Keratinocyte (primary cell): ENCODE results near the gene KIF22. TPM values are rescaled to one million over a fixed set of nuclear protein-coding genes. Genes with fewer than 3 reads are reported as not detected.

Experiments
- DNase-seq: peaks from one replicate; pipeline ENCODE4 v3.0.0-alpha.2; 2011; ENCODE audit warnings: low read depth, missing footprints, low spot score
- FAIRE-seq: peaks from 2 replicates; lab custom pipeline; 2011; peaks lifted over from hg19 to GRCh38; lab: Jason Lieb, UNC
- H2AFZ ChIP-seq: 2 replicates; pipeline ENCODE4 v1.6.0; 2012; ENCODE audit warnings: low read length, control low read depth, inconsistent platforms; ENCODE audit not compliant: control insufficient read depth
- H3K27ac ChIP-seq: 2 replicates; pipeline ENCODE4 v1.5.1; 2011; ENCODE audit warnings: low read length; ENCODE audit not compliant: control insufficient read depth, insufficient read depth
- H3K27me3 ChIP-seq: 3 replicates; pipeline ENCODE4 v1.6.0; 2011; ENCODE audit warnings: low read length; ENCODE audit not compliant: control insufficient read depth, insufficient read depth; ENCODE audit errors: extremely low read depth
- H3K36me3 ChIP-seq, 2 experiments: 2 replicates in 1 of 2; 3 replicates in 1 of 2; pipeline ENCODE4 v1.5.1; 2011; ENCODE audit warnings: low read length in 2 of 2, mild to moderate bottlenecking in 1 of 2; ENCODE audit not compliant: control insufficient read depth in 2 of 2, insufficient read depth in 2 of 2; ENCODE audit errors: extremely low read depth in 1 of 2
- H3K4me1 ChIP-seq: 3 replicates; pipeline ENCODE4 v1.5.1; 2011; ENCODE audit warnings: low read length; ENCODE audit not compliant: control insufficient read depth, insufficient read depth; ENCODE audit errors: extremely low read depth
- H3K4me2 ChIP-seq: 3 replicates; pipeline ENCODE4 v1.6.0; 2011; ENCODE audit warnings: low read depth, low read length; ENCODE audit not compliant: control insufficient read depth, insufficient read depth; ENCODE audit errors: extremely low read depth
- H3K4me3 ChIP-seq, 3 experiments: fragments of 200-600 bp in 1 of 3; sonication (generic) in 1 of 3; 2 replicates in 2 of 3; 3 replicates in 1 of 3; pipeline ENCODE4 v1.5.1; 2011 to 2016; ENCODE audit warnings: low read length in 3 of 3, mild to moderate bottlenecking in 3 of 3, control low read depth in 2 of 3, inconsistent platforms in 1 of 3, low read depth in 1 of 3, mixed read lengths in 1 of 3, mixed run types in 1 of 3, moderate library complexity in 1 of 3; ENCODE audit not compliant: control insufficient read depth in 2 of 3, insufficient read depth in 2 of 3; ENCODE audit errors: extremely low read depth in 1 of 3
- H3K79me2 ChIP-seq: 2 replicates; pipeline ENCODE4 v1.6.0; 2012; ENCODE audit warnings: low read length; ENCODE audit not compliant: control insufficient read depth, insufficient read depth
- H3K9ac ChIP-seq: 3 replicates; pipeline ENCODE4 v1.6.0; 2011; ENCODE audit warnings: low read length; ENCODE audit not compliant: control insufficient read depth, insufficient read depth; ENCODE audit errors: extremely low read depth
- H3K9me1 ChIP-seq: 3 replicates; pipeline ENCODE4 v1.6.0; 2011; ENCODE audit warnings: low read length; ENCODE audit not compliant: control insufficient read depth, insufficient read depth; ENCODE audit errors: extremely low read depth
- H3K9me3 ChIP-seq: 2 replicates; pipeline ENCODE4 v1.5.1; 2012; ENCODE audit warnings: low read depth, low read length; ENCODE audit not compliant: control insufficient read depth
- H4K20me1 ChIP-seq: 3 replicates; pipeline ENCODE4 v1.6.0; 2011; ENCODE audit warnings: low read length; ENCODE audit not compliant: control insufficient read depth, insufficient read depth; ENCODE audit errors: extremely low read depth
- EZH2 ChIP-seq: IDR thresholded peaks from one replicate; pipeline ENCODE4 v1.6.1; 2012; ENCODE audit warnings: inconsistent platforms, mild to moderate bottlenecking, low read length, moderate library complexity
- dilution Hi-C: fragments of 300-500 bp; cut with MboI; formaldehyde crosslinking; loops from one replicate; pipeline ENCODE4 v1.7.0; 2020; ENCODE audit warnings: low sequenced_read_pairs; ENCODE audit not compliant: extremely low pct_ligation_motif_present
- polyA plus RNA-seq, 5 experiments: library from polyadenylated mRNA; depleted of rRNA in 3 of 5; stranded (reverse) in 3 of 5; stranded (forward) in 1 of 5; unstranded in 1 of 5; fragments of >200 nt; gene quantifications; 1 replicate in 1 of 5; 2 replicates in 3 of 5; 3 replicates in 1 of 5; pipeline versions ENCODE4 v1.2.1 to v1.2.3, GENCODE V29; 2011 to 2012; ENCODE audit warnings: missing spikeins in 2 of 5, low read depth in 1 of 5, low replicate concordance in 1 of 5
- TF ChIP-seq, protein P1 (sequence below), 3 experiments: IDR thresholded peaks in 1 of 3; conservative IDR thresholded peaks in 1 of 3; optimal IDR thresholded peaks in 1 of 3; 2 replicates in 2 of 3; 3 replicates in 1 of 3; pipeline versions ENCODE3 to v1.5.1; 2011; ENCODE audit warnings: low read length in 3 of 3, mild to moderate bottlenecking in 3 of 3, moderate library complexity in 2 of 3, control low read depth in 1 of 3, inconsistent platforms in 1 of 3; ENCODE audit not compliant: insufficient read depth in 2 of 3; ENCODE audit errors: extremely low read depth in 1 of 3

Gene KIF22
- polyA plus RNA-seq, 1 donor (not counting 4 experiments of a cell fraction or from before 2014, with no cell fraction given): 43.7 TPM

GRCh38 chr16:29814592-29814991, 24.0 kb downstream of the KIF22 start:
- Histone ChIP-seq H3K36me3 (peaks cover 3 to 7% of the 10 kb centered on the region in 2 experiments), H3K4me2 (peak overlapping the region; percentile 84), H3K79me2 (peaks cover 18% of the 10 kb centered on the region), H3K9me3 (no peaks in the 10 kb centered on the region), H3K9me1 (peaks cover 2% of the 10 kb centered on the region), H3K9ac (no peak overlapping the region), H2AFZ (no peak overlapping the region), H4K20me1 (no peaks in the 10 kb centered on the region), H3K27ac (no peak overlapping the region), H3K27me3 (peaks cover 15% of the 10 kb centered on the region), H3K4me3 (no peak overlapping the region), H3K4me1 (peaks cover 37% of the 10 kb centered on the region)
- FAIRE-seq (no peak), DNase-seq (no peak)
- no peak for TF ChIP-seq EZH2
- TF ChIP-seq, protein P1, sequence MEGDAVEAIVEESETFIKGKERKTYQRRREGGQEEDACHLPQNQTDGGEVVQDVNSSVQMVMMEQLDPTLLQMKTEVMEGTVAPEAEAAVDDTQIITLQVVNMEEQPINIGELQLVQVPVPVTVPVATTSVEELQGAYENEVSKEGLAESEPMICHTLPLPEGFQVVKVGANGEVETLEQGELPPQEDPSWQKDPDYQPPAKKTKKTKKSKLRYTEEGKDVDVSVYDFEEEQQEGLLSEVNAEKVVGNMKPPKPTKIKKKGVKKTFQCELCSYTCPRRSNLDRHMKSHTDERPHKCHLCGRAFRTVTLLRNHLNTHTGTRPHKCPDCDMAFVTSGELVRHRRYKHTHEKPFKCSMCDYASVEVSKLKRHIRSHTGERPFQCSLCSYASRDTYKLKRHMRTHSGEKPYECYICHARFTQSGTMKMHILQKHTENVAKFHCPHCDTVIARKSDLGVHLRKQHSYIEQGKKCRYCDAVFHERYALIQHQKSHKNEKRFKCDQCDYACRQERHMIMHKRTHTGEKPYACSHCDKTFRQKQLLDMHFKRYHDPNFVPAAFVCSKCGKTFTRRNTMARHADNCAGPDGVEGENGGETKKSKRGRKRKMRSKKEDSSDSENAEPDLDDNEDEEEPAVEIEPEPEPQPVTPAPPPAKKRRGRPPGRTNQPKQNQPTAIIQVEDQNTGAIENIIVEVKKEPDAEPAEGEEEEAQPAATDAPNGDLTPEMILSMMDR (optimal IDR thresholded peaks at IDR 0.05 in 1 of 3, IDR thresholded peaks at IDR 0.05 in 1 of 3, conservative IDR thresholded peaks at IDR 0.05 in 1 of 3; ENCODE audit: extremely low read depth in 1 of 3, insufficient read depth in 2 of 3, low read length in 3 of 3): no peak
- dilution Hi-C loops: no loop called here

GRCh38 chr16:29815032-29815721, 24.6 kb downstream of the KIF22 start:
- Histone ChIP-seq H3K4me2 (peak overlapping the region; percentile 84), H3K4me1 (peaks cover 41% of the 10 kb centered on the region), H3K79me2 (peaks cover 20% of the 10 kb centered on the region), H3K9me3 (no peaks in the 10 kb centered on the region), H3K27ac (peak overlapping the region; percentile 83), H3K36me3 (peaks cover 2 to 10% of the 10 kb centered on the region in 2 experiments), H3K4me3 (peak overlapping the region; percentile 81 to 88 (median 87)), H3K9ac (peak overlapping the region; percentile 88), H3K9me1 (peaks cover 2% of the 10 kb centered on the region), H3K27me3 (peaks cover 15% of the 10 kb centered on the region), H4K20me1 (no peaks in the 10 kb centered on the region), H2AFZ (peak overlapping the region; percentile 83)
- DNase-seq (no peak), FAIRE-seq (no peak)
- TF ChIP-seq, protein P1 (optimal IDR thresholded peaks at IDR 0.05 in 1 of 3, IDR thresholded peaks at IDR 0.05 in 1 of 3, conservative IDR thresholded peaks at IDR 0.05 in 1 of 3; ENCODE audit: extremely low read depth in 1 of 3, insufficient read depth in 2 of 3, low read length in 3 of 3): no peak
- TF ChIP-seq EZH2: no peak
- dilution Hi-C loops: no loop called here
